ENCODE measurements around the gene TMEM107.
"Not testable (repeated sequence)": the region's sequence is repeated elsewhere in the genome, so short reads cannot be mapped to it uniquely, and the experiment has no call there.

Gene TMEM107

DNA sequence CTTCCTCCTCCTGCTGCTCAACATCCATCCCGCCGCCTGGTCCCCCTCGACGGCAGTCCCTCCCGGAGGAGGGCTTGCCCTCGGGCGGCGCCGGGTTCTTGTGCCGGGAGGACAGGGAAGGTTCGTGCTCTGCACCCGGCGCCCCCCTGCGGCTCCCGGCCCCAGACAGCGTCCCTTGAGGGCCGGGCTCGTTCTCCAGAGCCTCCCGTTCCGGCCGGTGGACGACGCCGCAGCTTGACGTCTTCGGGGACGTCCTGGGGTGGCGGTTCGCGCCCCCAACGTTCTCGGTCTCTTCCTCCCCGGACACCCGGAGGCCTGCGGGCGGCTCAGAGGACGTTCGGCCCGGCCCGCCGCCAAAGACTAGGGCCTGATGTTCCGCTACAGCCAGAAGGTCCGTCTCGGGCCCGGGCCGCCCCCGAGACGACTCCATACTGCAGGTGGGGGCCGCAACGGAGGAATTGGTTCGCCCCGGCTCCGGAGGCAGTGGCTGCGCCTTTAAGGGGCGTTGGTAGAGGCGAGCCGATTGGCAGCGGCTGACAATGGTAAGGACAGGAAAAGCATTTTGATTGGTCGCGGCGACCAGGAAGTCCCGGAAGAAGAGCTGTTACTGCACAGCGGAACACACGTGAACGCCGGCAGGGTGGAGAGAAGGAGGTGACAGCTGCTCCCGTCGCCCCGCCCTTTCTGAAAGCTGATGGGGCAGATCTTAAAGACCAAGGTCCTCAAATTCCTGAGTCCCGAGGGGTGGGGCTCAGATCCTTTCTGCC, 13.7 kb upstream of the TMEM107 start, which contains the start of gene BORCS6:
Gene BORCS6 (minus strand): TSS at position 470 of the 767 bp plus-strand sequence. CDS start 40 bp downstream, at position 430.
- in situ Hi-C loops (cut with MboI; ENCODE audit: low sequenced_read_pairs), result no loop called here

DNA sequence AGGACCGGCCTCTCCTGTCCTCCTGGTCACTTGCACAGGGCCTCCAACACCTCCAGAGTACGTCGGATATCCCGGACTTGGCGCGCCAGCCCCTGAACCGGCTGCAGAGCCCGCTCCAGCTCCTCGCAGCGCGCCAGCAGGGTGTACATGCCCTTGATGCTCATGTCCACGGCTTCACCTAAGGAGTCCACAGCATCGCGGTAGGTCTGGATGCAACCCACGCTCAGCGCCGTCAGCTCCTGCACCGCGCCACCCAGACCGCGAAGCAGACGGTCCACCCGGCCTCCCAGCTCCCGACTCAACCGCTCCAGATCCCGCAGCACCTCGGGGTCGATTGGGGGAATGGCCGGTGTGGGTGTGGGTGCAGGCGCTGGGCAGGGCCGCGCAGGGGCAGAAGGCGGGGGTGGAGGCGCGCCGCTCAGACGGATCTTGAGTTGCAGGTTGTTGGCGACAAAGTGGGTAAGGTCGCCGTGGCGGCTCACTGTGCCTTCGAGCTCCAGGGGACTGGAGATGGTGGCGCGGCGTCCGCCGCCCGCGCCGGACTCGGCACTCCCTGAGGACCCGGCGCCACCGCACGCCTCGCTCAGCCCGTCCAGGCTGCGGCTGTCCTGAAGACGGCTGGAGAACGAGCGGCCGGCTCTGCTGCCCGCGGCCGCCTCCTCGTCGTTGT, 13.0 kb upstream of the TMEM107 start:
- in situ Hi-C loops (cut with MboI; ENCODE audit: low sequenced_read_pairs), result no loop called here

DNA sequence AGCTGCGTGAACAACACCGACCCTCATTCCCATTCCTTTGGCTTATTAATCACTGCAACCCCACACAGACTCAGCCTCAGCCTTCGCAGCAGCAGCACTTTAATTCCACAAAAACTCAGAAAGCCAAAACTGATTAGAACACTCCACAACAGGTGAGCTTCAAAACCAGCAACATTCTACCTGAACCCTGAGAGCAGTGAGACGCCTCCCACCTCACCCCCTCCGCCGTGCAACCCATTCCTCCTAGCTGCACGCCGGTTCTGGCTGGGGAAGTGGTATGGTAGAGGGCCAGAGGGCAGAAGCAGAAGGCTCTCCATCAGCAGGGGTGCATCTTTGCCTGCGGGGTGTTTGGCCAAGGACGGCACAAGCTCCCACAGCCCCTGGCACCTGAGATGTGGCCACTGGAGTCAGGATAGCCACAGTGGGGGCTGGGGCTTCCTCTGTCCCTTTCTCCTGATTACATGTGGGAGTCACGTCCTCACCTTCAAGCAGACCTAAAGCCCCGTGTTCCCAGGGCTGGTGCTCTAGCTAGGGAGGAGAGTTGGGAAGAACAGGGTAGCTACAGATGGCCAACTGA, 12.2 kb upstream of the TMEM107 start:
- in situ Hi-C loops (cut with MboI; ENCODE audit: low sequenced_read_pairs), result no loop called here

DNA sequence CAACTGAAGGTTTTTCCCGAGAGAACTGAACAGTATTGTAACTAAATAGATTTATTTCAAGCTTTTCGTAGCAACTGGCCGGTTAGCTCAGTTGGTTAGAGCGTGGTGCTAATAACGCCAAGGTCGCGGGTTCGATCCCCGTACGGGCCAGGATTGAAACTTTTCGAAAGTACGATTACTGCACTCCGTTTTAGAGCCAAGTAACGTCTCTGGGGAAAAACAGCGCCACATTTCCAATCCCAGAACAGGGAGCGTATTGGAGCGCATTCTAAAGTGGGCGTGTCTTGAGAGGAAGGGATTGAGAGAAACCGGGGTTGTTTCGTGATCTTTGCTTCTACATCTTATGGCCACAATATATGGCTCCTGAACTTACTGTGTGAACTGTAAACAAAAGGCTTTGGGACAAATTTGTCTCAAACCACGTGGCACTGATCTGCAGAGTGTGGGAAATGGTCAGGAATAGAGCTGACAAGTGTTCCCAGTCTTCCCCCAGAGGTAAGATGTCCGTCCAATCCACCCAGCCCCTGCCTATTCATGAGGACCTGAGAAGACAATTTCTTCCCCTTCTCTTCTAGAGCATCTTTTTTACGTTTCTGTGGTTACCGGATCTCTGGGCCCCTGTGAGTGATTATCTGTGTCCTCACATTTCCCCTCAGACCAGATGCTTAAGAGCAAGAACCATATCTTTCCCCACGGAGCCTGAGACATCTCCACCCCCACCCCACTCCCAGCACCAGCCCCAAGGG, 11.5 kb upstream of the TMEM107 start:
- in situ Hi-C loops (cut with MboI; ENCODE audit: low sequenced_read_pairs), result no loop called here

DNA sequence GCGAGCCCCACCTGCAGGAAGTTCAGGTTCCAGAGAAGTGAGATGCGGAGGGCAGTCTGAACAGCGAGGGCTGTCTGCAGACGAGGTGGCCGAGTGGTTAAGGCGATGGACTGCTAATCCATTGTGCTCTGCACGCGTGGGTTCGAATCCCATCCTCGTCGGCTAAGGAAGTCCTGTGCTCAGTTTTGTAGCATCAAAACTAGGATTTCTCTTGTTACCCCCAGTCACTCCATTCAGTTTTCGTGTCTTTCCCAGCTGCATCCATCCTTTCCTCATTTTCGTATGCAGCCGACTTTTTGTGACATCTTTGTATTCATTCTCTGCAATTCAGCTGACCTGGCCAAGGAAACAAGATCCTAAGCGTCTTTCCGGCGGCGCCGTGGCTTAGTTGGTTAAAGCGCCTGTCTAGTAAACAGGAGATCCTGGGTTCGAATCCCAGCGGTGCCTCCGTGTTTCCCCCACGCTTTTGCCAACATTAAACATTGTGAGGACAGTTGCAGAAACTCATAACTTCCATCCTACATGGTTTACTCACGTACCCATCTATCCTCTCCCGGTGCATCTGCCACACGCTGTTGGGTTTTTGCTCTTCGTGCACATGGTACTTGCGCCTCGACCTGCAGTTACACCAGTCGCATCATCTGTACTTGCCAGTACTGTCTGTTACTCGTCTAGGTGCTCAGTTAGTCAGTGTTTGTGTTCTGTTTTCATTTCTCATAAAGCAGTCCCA, 10.8 kb upstream of the TMEM107 start:
- in situ Hi-C loops (cut with MboI; ENCODE audit: low sequenced_read_pairs), result no loop called here

DNA sequence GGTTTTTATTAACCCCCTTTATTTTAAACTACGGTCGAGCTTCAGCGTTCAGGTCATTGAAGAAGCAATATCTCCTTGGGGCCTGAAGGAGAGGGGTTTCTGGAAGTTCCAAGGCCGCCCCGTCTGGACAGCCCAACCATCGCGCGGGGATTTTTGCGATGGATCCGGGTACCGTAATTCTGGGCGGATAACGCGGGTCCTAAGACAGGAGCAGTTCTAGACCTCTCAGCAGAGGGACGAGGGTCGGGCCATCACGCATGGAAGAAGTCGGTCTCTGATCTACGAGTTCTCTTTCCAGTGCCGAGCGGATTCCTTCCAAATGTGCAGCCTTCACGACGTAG, 10.2 kb upstream of the TMEM107 start:
- in situ Hi-C loops (cut with MboI; ENCODE audit: low sequenced_read_pairs), result no loop called here

DNA sequence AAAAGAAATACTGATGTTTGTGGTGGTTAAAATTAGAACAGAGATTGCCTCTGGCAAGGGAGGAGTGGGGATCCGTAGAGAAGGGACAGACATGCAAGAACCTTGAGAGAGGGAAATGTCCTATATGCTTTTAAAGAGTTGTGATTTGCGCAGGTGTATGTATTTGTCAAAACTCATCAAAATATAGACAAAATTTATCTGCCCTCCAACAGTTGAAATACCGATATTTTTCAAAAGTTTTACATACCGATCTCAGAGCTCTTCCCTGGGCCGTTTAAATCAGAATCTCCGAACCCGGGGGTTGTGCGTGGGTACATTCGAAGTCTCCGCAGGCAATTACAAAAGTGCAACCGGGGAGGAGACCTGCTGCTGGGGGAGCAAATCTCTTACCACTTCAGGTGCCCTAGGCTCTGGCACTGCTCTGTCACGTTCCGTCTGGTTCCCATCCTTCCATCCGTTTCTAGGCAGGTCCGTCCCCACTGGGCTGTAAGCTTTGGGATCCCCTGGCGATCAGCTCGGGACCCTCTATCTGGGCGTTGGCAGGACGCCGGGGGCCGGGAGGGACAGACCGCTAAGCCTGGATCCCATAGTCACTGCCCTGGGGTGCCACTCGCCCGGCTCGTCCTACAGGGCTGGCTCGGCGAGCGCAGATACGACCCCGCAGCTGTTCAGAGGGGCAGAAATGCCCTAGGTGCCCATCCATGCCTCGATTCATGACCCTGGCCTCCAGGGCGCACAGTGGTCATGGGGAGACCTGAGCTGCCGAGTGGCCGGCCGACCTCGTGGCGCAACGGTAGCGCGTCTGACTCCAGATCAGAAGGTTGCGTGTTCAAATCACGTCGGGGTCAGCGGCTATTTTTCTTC, 9.6 kb upstream of the TMEM107 start:
- in situ Hi-C loops (cut with MboI; ENCODE audit: low sequenced_read_pairs), result no loop called here

DNA sequence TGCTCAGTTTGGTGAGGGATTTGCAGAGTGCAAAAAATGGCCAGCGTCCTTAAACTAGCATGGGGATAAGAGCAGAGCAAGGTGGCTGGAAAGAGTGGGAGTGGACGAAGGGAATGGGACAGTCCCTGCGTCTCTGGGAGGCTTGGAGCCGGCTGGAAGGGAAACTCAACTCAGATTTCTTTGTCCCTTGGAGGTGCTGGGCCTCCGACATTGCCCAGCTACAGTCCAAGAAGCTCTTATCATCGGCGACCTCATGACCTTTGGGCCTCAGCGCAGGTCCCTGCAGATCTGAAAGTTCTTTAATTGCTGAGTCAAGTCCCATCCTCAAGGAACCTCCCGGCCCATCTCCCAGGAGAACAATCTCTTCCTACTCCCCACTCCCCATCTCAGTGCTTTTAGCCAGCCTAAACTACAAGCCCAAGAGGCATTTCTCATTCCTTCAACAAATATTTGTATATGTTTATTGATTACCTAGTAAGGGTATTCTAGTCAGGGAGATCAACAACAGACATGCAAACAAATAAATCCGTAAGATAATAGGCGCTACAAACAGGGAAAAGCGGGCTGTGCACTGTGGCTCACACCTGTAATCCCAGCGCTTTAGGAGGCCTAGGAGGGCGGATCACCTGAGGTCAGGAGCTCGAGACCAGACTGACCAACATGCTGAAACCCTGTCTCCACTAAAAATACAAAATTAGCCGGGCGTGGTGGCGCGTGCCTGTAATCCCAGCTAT, 985 bp upstream of the TMEM107 start:
- in situ Hi-C loops (cut with MboI; ENCODE audit: low sequenced_read_pairs), result no loop called here

DNA sequence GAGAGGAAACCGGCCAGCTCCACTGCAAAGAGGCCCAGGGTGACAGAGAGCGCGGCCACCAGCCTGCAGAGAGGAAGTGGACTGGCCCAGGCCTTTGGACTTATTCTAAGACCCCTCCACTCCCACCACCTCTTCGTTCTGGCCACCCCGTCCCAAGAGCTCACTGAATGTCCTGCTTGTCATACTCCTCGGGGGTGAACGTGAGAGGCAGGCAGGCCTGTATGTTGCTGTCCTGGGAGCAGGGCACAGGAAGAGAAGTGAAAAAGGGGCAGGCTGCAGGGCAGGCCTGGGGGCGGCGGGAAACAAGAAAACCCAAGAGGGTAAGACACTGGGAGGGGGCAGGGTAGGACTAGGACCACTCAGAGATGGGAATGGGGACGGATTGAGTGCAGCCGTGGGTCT, 384 bp downstream of the TMEM107 start:
- in situ Hi-C loops (cut with MboI; ENCODE audit: low sequenced_read_pairs), result no loop called here

DNA sequence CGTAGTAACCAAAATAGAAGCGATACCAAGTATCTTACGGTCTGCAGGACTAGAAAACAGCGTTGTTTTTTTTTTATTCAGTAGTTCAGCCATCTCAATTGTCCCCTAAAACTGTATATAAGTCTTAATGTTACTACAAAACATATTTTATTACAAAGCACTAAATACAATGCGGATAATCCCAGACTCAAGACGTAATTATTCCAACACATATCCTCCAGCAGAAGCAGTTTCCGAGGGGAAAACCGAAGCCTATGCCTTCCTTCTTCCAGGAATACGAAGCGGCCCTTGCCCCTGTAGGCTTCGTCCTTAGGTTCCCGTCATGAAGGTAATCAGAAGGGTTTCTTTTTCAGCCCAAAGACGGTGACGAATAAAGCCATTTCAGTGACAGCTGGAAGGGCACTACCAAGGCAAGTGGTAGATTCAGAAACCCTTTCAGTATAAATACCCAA, 2.3 kb downstream of the TMEM107 start:
- in situ Hi-C loops (cut with MboI; ENCODE audit: low sequenced_read_pairs), result no loop called here

DNA sequence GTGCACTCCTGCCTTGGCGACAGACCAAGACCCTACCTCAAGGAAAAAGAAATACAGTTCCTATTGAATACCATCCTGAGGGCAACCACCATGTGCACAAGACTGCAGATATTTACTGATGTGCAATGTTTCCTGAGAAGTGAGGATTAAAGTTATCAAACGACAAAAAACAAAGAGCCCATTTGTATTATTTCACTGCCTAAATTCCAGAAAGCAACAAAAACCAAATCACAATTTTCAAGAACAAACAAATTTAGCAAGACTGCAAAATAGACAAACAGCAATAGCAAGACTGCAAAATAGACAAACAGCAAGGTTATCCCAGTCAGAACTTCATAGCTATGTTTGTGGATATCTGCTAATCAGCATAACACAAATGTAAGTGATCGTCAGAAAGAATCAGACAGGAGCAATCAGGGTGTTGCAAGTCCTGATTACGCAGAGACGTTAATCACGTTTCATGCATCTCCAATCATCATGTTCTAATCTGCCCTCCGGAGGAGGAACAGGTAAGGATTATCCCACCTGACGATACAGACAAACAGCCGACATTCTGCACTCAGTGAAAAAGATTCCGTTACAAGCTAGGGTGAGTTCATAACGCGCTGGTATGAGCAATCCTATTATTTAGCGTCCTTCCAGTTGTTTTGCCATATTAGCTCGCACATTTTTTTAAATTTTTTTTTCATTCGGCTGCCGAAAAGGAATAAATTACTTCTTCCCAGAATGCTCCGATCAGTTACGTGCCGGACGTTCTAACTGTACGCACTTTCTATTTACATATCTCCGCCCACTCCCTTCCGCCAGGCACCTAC, 2.9 kb downstream of the TMEM107 start:
- in situ Hi-C loops (cut with MboI; ENCODE audit: low sequenced_read_pairs), result no loop called here

DNA sequence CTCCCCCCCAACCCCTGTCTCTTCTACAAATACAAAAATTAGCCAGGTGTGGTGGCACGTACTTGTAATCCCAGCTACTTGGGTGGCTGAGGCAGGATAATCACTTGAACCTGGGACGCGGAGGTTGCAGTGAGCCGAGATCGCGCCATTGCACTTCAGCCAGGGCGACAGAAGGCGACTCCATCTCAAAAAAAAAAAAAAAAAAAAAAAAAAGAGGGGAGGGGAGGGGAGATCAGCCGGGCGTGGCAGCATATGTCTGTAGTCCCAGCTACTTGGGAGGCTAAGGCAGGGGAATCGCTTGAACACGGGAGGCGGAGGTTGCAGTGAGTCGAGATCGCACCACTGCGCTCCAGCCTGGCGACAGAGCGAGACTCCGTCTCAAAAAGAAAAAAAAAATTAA, 6.0 kb downstream of the TMEM107 start:
- in situ Hi-C loops (cut with MboI; ENCODE audit: low sequenced_read_pairs), result not testable (repeated sequence)

DNA sequence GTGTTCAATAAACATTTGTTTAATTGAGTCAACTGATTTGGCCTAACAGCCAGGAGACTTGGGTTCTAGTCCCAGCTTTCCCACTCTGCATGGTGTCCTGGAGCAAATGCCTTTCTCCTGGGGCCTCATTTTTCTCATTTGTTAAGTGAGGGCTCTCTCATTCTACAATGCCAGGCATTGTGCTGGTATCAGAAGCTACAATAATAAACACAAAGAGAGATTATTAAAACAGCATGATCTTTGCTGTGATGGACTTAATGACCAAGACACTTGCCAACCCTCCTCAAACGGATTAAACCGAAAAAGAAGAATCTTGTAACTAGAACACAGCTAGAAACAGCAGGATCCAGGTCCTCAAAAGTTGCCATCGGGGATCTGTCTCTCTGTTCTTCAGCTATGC, 8.7 kb downstream of the TMEM107 start:
- in situ Hi-C loops (cut with MboI; ENCODE audit: low sequenced_read_pairs), result no loop called here

DNA sequence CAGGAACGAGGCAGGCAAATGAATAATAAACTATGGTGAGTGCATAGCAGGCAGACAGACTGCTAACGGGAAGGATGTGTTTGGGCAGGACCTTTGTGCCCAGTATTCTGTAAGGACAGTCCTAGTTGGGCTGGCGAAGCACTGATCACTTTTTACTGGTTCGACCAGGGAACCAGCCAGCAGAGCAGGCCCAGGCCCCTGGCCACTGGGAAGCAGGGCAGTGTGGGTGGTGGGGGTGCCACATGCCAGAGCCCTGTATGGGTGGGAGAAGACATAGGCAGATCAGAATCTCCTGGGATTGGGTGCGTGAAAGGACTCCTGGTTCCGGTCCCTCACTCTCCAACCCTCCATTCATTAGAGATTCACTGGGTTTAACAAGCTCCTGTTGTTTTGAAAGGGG, 9.4 kb downstream of the TMEM107 start:
- in situ Hi-C loops (cut with MboI; ENCODE audit: low sequenced_read_pairs), result no loop called here

DNA sequence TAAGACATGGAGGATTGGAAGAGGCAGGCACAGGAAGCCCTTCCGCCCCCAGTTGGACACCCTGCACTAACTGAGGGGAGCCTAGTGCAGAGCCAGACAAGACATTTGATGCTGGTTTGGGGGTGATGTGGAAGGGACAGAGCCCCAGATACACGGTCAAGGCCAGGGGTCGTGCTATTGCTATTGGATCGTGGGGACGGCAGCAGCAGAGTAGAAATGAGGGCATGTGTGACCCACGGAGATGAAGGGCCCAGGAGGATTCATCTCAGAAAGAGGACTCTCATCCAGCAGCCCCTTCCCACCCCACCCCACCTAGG, 11.4 kb downstream of the TMEM107 start:
- in situ Hi-C loops (cut with MboI; ENCODE audit: low sequenced_read_pairs), result no loop called here

DNA sequence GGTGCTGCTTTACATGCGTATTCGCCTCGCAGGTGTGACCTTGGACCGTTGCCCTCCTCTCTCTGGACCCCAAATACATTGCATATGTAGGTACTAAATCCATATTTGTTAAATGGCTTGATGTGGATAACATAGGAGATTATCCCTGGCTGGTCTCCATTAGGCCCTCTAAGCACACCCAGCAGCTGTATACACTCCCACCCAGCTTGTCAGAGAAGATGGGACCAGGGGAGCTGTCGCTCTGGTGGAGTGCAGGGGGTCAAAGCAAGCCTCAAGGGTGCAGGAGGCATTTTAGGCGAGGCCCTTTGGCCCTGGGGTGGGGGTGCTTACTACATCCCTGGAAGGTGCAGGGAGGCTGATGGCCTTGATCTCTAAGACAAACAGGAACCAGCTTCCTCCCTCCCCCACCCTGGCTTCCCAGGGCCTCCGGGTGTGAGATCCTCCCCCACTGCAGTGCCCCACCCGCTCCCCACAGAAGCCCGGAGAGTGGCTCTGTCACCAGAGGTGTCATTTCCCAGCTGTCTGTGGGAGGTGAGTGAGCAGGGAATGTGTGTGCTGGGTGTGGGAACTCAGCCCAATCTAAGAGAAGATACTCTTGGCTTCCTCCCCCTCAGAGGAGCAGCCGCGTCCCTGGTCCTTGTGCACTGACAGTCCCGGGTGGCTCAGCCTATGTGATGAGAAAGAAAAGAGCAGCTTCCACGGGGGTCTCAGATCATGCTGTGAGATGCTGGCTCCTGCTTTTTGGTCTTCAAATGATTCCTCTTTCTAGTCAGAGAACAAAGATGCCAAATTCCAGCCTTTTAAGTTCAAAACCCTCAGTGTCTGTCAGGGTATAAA, 12.0 kb downstream of the TMEM107 start:
- in situ Hi-C loops (cut with MboI; ENCODE audit: low sequenced_read_pairs), result no loop called here

Data from HL-60/S4 (cell line).